ENCODE data around the gene SAMM50.

Gene SAMM50

DNA sequence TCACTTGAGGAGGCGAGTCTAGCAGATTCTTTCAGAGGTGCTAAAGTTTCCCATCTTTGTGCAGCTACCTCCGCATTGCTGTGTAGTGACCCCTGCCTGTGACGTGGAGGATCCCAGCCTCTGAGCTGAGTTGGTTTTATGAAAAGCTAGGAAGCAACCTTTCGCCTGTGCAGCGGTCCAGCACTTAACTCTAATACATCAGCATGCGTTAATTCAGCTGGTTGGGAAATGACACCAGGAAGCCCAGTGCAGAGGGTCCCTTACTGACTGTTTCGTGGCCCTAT is 8.9 kb upstream of the SAMM50 start:
- no peak for DNase-seq

DNA sequence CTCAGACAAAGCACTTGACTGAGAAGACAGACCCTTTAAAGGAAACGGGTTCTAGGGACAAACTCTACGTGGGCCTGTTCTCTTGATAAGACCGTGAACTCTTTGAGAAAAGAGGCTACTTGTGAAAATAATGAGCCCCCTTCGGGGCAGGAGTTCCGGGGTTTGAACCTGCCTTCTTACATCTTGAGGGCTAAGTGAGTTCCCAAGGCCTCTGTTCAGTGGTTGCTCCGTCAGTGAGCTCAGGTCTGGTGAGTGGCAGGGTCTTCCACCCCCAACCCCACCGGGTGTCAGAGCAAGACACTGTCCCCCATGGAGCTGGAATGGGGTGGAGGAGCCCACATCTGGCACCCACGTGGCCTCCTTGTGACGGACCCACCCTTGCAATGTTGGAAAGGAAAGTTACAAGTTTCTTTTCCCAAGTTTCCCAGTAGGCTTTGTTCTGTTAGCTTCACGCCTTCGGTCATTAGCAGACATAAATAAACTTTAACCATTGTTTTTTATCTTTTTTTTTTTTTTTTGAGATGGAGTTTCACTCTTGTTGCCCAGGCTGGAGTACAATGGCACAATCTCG is 6.3 kb upstream of the SAMM50 start:
- DNase-seq = no peak

DNA sequence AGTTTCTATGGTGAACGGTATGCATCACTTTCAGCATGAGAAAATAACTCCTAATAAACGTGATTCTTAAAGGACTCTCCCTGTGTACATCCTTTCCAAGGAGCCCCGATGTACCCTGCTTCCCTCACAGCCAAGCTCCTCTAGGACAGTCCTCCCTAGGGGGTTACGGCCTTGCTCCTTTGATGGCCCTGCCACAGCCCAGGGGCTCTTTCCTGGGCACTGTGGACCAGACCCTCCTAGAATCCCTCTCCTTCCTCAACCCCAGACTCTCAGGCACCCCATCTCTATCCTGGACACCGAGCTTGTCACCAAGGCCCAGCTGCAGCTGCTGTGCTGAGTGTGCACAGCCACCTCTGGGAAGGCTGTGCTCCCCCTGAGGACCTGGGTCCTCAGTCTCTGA is 3.9 kb upstream of the SAMM50 start:
- no peak for DNase-seq

DNA sequence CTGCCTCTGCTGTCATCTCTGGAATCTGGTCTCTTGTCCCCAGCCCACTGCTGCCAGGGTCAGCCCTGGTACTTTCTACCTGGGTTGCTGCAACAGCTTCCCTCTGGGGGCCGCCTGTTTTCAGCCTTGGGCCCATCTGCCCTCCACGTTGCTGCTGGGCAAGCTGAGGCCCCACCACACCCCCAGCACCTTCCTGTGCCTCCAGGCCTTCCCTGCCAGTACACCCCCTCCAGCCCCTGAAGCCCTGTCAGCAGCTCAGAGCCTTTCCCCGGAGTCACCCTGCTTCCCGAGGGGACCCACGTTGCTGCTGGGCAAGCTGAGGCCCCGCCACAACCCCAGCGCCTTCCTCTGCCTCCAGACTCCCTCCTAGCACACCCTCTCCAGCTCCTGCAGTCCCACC is 3.3 kb upstream of the SAMM50 start:
- no peak for DNase-seq

DNA sequence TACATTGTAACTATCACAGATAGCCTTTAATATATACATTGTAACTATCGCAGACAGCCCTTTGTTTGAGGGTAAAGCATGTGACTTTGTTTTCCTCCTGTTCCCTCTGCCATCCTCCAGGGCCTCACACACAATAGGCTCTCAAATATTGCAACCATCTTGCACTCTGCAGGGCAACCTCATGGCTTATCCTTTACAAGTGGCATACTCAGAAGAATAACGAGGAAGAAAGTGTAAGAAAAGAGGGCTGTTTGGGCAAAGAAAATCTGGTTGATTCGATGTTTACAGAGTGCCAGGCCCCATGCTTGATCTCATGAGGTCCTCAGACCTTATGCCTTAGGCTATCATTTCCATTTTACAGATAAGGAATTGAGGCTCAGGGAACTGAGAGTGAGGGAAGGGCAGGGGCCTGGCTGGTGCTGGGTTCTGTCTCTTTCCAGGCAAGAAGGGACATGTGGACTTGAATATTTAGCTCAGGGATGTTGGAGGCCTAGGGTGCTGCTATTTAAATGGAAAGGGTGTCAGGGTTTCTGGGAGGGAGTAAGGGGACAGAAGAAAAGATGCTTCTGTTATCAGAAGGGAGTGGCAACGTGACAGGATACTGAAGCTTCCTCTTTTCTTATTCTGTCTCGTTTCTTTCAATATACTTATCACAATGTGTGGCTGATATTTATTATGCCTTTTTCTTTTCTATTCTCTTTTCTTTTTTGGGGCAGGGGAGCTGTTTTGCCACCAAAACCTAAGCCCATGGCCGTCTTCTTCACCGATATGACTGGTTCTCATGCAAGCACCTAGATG is 1.1 kb upstream of the SAMM50 start:
- DNase-seq = no peak

DNA sequence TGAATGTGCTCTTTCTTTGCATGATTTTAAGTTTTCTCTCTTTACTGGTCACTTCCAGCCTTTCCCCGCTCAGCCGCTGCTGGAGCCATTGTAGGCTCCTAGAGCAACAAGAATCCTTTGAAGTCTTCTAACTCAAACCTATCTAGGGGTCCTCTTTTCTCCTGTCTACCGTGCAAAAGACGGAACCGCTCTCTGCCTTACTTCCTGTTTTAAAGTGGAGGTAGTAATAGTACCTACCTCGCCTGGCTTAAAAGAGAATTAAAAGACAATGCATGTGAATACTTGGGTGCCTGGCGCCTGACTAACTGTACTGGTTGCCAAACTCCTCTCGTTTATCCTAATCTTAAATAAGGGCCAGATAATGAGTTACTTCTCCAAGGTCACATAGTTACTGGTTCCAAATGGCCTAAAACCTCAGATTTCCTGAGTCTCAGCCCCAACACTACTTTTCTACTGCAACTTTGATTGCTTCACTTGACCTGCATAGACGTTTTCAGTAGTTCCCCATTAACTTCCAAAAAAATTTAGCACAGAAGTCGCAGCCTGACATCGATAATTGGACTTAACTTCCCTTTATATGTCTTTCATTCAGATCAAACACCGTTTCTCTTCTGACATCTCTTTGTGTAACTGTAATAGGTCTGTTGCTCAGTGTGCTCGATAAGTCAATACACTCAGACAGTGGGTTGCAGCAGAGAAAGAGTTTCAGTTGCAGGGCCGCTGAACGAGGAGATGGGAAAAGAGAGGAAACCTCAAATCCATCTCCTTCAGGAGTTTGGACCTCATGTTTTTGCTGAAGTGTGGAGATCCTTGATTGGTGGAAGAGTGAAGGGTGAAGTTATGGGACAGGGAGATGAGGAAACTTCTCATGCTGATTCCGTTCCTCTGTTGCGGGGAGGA is 891 bp downstream of the SAMM50 start:
- DNase-seq = peak; percentile 50

DNA sequence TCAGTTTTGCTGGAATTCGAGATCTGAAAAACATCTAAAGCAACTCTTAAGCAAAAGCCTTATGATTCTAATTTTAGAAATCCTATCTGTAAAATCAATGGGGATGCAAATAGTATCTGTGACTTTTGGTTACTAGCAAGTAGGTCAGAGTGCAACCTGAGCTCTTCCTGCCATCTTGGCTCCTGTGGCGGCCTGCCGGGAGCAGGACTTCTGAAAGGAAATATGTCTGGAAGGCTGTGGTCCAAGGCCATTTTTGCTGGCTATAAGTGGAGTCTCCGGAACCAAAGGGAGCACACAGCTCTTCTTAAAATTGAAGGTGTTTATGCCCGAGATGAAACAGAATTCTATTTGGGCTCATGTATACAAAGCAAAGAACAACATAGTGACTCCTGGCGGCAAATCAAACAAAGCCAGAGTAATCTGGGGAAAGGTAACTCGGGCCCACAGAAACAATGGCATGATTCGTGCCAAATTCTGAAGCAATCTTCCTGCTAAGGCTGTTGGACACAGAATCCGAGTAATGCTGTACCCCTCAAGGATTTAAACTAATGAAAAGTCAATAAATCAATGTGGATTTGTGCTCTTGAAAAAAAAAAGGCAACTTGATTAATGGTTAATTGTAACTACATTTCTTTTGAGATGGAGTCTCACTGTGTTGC is 1.7 kb downstream of the SAMM50 start:
- no peak for DNase-seq

DNA sequence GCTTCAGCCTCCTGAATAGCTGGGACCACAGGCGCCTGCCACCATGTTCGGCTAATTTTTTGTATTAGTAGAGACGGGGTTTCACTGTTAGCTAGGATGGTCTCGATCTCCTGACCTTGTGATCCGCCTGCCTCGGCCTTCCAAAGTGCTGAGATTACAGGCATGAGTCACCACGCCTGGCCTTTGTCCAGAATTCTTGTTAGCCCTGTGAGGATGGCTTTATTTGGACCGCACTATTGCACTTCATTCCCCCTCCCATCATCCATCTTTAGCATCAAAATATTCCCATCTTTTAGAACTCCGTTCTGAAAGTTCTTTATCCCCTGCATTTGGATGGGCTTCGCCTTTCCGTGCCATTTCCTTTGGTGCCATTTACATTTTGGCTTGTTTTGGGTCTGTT is 2.6 kb downstream of the SAMM50 start:
- DNase-seq = no peak

DNA sequence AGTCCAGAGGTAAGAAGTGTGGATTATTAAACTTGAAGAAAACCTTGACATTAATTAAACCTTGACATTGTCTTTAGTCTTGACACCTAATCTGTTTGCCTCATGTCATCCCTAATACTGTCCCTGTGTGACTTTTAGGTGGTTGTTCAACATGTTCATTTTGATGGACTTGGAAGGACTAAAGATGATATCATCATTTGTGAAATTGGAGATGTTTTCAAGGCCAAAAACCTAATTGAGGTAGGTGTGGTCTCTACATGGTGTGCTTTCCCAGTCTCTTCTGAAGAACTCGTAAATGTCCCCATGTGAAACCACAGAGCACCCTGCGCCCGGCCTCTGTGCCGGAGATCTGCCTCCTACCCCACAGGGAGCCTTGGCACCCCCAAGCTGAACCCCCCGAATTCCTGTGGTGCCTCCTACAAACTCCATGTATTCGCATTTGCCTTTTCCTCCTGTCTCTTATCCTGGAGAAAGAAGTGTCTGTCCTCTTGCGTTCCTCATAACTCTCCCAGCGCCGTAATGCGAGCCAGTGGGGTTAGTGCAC is 9.1 kb downstream of the SAMM50 start:
- no peak for DNase-seq

DNA sequence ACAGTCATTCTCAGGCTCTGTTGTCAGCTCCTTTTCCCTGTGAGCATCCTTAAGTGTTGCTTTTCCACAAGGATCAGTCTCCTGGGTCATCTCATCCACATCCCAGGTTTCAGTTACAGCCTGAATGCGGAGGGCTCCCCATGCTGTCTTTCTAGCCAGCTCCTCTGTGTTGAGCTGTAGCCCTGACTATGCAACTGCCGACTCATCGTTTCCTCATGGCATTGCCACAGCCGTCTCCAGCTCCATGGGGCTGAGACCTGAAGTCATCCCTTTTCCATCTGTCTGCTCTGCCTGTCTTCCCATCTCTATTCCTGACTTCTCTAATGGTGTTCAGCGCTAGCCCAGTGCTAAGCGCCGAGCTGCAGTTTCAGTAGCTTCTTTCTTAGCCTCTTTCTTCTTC is 11.8 kb downstream of the SAMM50 start:
- no peak for DNase-seq

DNA sequence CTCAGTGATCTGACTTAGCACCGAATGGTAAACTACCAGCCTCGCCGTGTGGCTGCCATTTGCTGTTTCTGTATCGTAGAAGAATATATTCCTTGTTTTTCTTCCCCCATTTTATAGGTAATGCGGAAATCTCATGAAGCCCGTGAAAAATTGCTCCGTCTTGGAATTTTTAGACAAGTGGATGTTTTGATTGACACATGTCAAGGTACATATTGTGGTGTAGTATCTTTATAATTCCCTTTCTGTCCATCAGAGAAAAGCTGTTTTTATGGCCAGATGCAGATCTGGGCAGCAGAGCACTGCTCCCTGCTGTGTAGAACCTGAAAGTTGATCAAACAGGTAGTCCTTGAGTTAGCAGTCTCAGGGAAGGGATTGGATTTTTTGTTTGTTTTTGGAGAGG is 13.4 kb downstream of the SAMM50 start:
- no peak for DNase-seq

DNA sequence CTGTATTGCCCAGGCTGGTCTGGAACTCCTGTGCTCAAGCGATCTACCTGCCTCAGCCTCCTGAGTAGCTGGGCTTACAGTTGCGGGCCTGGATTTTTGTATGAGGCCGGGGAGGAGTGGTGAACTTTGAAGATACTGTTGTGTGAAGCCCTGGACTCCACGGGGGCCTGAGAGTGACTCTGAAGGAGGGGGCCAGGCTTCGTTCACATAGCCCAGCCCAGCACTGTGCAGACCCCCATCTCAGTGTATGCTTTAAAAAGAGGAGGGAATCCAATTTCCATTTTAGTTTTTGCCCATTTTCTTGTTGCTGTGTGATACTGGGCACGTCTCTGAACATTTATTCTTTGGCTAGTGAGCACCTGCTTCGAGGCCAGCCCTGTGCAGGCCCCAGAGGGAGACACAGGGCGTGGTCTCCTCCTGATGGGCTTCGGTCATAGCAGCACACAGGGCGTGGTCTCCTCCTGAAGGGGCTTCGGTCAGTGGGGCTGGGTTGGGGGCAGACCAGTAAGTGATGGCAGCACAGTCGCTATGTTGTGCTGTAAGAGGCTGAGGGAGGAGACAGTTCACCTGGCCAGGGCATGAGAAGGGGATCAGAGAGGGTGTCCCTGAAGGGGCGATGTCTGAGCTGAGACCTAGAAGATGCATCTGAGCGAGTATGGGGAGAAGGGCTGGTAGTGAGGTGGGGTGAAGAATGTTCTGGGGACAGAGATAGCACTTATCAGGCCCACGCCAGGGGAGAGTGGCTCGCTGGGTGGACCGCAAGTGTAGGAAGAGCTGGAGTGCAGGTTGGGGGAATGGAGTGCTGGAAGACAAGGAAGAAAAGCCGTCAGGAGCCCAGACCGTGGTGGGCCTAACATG is 14.0 kb downstream of the SAMM50 start:
- DNase-seq = no peak

DNA sequence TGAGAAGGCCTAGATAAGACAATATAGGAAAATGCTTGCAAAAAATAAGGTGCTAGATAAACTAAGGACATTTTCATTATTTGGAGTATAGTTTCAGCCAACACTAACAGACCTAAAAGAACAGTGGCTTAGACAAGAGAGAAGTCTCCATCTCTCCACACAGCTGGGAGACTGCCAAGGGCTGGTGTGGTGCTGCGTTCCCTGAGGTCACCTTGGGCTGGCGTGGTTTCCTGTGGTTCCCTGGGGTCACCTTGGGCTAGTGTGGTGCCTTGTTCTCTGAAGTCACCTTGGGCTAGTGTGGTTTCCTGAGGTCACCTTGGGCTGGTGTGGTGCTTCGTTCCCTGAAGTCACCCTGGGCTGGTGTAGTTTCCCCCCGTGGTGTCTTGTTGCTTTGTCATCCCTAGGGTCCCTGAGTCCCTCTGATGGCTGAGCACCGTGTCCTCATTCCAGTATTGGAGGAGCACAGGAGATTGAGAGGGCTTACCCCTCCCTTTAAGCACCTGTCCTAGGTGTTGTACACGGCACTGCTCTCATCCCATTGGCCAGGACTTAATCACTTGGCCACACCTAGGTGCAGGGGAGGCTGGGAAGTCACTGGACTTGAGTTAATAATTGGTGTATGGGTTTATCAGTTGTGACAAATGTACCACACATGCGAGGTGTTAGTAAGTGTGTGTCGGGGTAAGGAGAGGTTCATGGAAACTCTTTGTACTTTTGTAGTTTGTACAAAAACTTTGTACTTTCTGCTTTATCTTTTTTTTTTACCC is 14.9 kb downstream of the SAMM50 start:
- DNase-seq = no peak

DNA sequence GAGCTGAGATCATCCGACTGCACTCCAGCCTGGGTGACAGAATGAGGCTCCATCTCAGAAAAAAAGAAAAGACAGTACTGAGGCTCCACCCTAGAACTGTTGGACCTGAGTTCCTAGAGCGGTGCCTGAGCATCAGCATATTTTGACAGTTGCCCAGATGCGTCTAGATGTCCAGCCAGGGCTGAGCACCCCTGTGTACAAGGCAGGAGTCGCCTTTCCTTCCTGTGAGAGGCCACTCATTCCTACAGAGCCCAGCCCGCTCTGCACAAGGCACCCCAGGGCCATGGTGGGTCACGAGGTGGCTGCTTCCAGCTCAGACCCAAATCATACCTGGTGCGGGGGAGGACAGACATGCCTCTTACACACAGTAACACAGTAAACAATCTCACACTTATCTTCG is 15.9 kb downstream of the SAMM50 start:
- no peak for DNase-seq

DNA sequence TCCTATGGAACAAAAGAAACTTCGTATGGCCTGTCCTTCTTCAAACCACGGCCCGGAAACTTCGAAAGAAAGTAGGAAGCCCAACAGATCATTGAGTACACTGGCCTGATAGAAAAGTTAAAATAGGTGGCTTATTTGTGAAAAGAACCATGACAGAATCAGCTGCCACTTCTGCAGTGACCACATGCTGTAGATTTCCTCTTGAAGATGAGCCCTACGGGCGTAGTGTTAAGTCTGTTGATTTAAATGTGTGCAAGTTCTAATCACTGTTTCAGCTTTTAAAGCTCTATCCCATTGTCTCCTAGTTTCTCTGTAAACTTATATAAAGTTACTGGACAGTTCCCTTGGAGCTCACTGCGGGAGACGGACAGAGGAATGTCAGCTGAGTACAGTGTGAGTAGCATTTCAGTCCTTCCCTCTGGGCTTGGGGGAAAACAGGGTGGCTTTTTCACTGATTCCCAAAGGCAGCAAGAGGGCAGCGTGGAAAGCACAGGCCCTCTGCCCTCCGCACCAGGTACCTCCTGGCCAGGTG is 17.8 kb downstream of the SAMM50 start:
- DNase-seq = no peak

DNA sequence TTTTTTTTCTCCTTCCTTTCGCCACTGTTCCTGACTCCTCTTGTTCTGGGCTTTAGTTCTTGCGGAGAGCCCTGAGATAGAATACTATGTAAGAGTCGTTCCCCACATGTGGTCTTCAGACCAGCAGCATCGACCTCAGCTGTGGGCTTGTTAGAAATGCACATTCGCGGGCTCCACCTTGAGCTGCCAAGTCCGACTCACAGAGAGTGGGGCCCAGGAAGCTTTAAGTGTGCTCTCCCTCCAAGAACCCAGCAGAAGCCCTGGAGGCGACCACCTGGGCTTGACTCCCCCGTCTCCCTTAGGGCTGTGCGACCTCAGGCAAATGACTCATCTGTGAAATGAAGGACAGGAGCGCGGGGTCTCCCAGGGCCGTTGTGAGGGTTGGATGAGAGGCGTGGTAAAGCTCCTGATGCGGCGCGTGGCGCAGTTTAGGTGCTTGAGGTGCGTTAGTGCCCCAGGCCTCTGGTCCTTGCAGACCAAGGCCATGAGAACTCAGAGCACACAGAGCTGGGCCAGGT is 18.8 kb downstream of the SAMM50 start:
- no peak for DNase-seq

DNA sequence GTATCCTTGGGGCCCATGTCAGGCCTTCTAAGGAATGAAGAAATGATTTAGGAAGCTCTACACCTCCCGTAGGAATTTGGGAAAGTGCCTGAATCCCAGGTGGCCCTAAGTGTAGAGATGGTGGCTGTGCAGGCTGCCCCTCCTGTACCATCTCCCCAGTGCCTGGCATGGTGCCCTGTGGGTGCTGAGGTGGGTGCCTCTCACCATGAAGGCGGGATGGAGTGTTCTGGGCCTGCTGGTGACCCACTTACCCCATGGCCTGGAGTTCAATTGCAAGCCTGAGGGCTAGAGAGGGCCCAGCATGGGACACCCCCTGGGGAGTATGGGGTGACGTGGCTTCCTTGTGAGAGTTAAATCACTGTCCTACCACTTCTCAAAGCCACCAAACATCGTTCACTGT is 19.8 kb downstream of the SAMM50 start:
- DNase-seq = no peak

DNA sequence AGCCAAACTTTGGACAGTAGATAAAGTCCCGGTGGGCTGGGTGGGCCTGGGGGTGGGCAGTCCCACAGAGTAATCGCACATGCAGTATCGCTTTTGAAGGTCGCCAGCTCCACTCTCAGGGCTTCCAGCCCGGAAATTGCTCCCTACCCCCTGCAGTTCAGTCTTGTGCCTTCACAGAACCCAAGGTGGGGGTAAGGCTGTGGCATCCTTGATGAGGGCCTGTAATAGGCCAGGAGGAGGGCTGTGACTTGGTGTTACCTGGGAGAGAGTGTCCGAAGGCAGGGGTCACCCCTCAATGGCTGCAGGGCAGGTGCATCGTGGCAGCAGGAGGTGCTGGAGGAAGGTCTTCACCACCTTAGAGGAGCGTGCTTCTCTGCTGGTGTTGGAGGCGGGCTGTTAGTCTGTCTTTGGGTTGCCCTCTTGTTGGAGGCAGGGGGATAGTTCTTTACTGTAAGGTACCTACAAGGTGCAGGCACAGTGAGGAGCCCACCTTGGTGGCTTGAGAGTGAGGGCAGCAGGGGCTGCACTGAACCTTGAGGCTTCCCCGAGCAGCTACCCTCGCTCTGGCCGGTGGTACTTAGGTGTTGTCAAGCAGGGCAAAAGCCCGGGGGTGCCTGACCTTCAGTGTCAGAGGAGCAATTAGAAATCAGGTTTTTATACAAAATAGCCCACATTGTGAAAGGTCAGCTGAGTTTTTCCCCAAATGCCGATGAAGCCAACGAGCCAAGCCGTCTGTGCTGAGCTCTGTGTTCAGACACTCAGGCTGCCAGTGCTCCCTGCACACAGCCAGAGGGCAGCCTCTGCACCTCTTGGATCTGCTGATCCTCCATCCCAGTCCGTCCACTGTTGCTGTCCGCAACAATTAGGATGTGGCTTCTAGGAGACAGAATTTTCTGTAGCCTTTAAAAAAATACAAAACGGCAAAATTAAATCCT is 21.9 kb downstream of the SAMM50 start:
- no peak for DNase-seq

DNA sequence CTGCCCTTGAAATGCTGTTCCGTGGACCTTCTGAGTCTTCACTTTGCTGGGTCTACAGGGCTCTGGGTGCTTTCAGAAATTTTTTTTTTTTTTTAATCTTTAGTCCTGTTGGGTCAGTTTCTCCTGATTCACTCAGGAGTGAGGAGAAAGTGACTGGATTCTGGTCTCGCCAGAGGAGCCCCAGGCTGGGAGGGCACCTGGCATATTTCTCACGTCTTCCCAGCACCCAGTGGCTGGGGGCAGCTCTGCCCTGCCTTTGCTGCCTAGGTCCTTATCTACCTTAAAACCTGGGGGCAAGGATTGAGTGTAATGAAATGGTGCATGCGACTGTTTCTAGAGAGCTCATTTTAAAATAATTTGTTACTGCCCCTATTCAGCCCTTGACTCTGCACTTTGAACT is 23.3 kb downstream of the SAMM50 start:
- no peak for DNase-seq

DNA sequence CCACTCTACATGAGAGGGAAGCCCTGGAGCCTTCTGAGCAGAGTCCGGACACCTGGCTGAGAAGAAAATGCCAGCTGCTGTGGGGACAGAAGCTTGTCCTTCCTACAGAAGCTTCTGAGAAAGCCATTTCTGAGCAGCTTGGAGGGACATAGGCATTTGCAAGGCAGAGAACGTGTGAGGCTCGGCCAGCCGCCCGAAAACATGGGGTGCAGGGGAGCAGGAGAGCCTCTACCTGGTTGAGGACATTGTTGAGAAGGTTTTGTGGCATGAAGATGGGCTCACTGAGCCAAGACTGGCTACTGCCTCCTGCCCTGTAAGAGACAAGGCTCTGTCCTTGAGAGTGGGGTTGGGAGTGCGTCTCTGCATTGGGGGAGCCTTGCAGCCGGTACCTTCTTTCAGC is 25.3 kb downstream of the SAMM50 start:
- DNase-seq = no peak
